Measurements from ENCODE around the gene ANKFY1.

The ANKFY1 gene

GRCh38 chr17:4293572-4293971 is 29.8 kb upstream of the ANKFY1 start:
- peaks cover 13% of the 10 kb centered on the region for H3K36me3 ChIP-seq (ENCODE audit: insufficient read depth, low read length)

GRCh38 chr17:4287710-4288109 is 23.9 kb upstream of the ANKFY1 start:
- no peak overlapping the region for H3K4me3 ChIP-seq (ENCODE audit: low read length)
- H3K27me3 ChIP-seq (ENCODE audit: control insufficient read depth, insufficient read depth, low read length): no peaks in the 10 kb centered on the region
- peaks cover 11% of the 10 kb centered on the region for H3K36me3 ChIP-seq (ENCODE audit: insufficient read depth, low read length)
- H3K4me1 ChIP-seq (ENCODE audit: control insufficient read depth, insufficient read depth, low read length): no peaks in the 10 kb centered on the region
- no peak overlapping the region for H3K4me2 ChIP-seq (ENCODE audit: low read length)
- H3K9ac ChIP-seq (ENCODE audit: low read depth, low read length): no peak overlapping the region
- no peaks in the 10 kb centered on the region for H3K9me3 ChIP-seq (replicated peaks; ENCODE audit: low read length)

More at GRCh38 chr17:4293572-4293971, 29.8 kb upstream of the ANKFY1 start:
- no peak overlapping the region for H3K4me2 ChIP-seq (ENCODE audit: low read length)
- no peak overlapping the region for H3K4me3 ChIP-seq (ENCODE audit: low read length)
- no peaks in the 10 kb centered on the region for H3K9me3 ChIP-seq (replicated peaks; ENCODE audit: low read length)
- no peaks in the 10 kb centered on the region for H3K27me3 ChIP-seq (ENCODE audit: control insufficient read depth, insufficient read depth, low read length)
- no peaks in the 10 kb centered on the region for H3K4me1 ChIP-seq (ENCODE audit: control insufficient read depth, insufficient read depth, low read length)
- no peak overlapping the region for H3K9ac ChIP-seq (ENCODE audit: low read depth, low read length)

GRCh38 chr17:4276514-4276913 is 12.7 kb upstream of the ANKFY1 start:
- no peak overlapping the region for H3K4me2 ChIP-seq (ENCODE audit: low read length)
- no peaks in the 10 kb centered on the region for H3K27me3 ChIP-seq (ENCODE audit: control insufficient read depth, insufficient read depth, low read length)
- no peaks in the 10 kb centered on the region for H3K4me1 ChIP-seq (ENCODE audit: control insufficient read depth, insufficient read depth, low read length)
- no peak overlapping the region for H3K4me3 ChIP-seq (ENCODE audit: low read length)
- peaks cover 22% of the 10 kb centered on the region for H3K36me3 ChIP-seq (ENCODE audit: insufficient read depth, low read length)
- no peak overlapping the region for H3K9ac ChIP-seq (ENCODE audit: low read depth, low read length)
- H3K9me3 ChIP-seq (replicated peaks; ENCODE audit: low read length): no peaks in the 10 kb centered on the region

- Histone ChIP-seq H3K27me3 (ENCODE audit: control insufficient read depth, insufficient read depth, low read length) (no peaks in the 10 kb centered on the region), H3K9ac (ENCODE audit: low read depth, low read length) (no peak overlapping the region), H3K4me3 (ENCODE audit: low read length) (no peak overlapping the region), H3K36me3 (ENCODE audit: insufficient read depth, low read length) (peaks cover 35% of the 10 kb centered on the region), H3K4me2 (ENCODE audit: low read length) (no peak overlapping the region), H3K4me1 (ENCODE audit: control insufficient read depth, insufficient read depth, low read length) (no peaks in the 10 kb centered on the region), H3K9me3 (replicated peaks; ENCODE audit: low read length) (no peaks in the 10 kb centered on the region)
These were observed 9.2 kb upstream of the ANKFY1 start for GRCh38 chr17:4272972-4273368.

GRCh38 chr17:4272213-4272971 is 8.6 kb upstream of the ANKFY1 start:
- no peaks in the 10 kb centered on the region for H3K27me3 ChIP-seq (ENCODE audit: control insufficient read depth, insufficient read depth, low read length)
- no peak overlapping the region for H3K4me2 ChIP-seq (ENCODE audit: low read length)
- H3K9ac ChIP-seq (ENCODE audit: low read depth, low read length): no peak overlapping the region
- no peaks in the 10 kb centered on the region for H3K4me1 ChIP-seq (ENCODE audit: control insufficient read depth, insufficient read depth, low read length)
- no peak overlapping the region for H3K4me3 ChIP-seq (ENCODE audit: low read length)
- H3K9me3 ChIP-seq (replicated peaks; ENCODE audit: low read length): no peaks in the 10 kb centered on the region
- peaks cover 41% of the 10 kb centered on the region for H3K36me3 ChIP-seq (ENCODE audit: insufficient read depth, low read length)

- H3K27me3 ChIP-seq (ENCODE audit: control insufficient read depth, insufficient read depth, low read length): no peaks in the 10 kb centered on the region
- H3K9ac ChIP-seq (ENCODE audit: low read depth, low read length): no peak overlapping the region
- H3K9me3 ChIP-seq (replicated peaks; ENCODE audit: low read length): no peaks in the 10 kb centered on the region
- H3K4me1 ChIP-seq (ENCODE audit: control insufficient read depth, insufficient read depth, low read length): no peaks in the 10 kb centered on the region
- no peak overlapping the region for H3K4me3 ChIP-seq (ENCODE audit: low read length)
- H3K36me3 ChIP-seq (ENCODE audit: insufficient read depth, low read length): peaks cover 34% of the 10 kb centered on the region
- no peak overlapping the region for H3K4me2 ChIP-seq (ENCODE audit: low read length)
These were observed 7.0 kb upstream of the ANKFY1 start for GRCh38 chr17:4270736-4271135.

GRCh38 chr17:4269915-4270314 is 6.1 kb upstream of the ANKFY1 start:
- peaks cover 34% of the 10 kb centered on the region for H3K36me3 ChIP-seq (ENCODE audit: insufficient read depth, low read length)
- no peaks in the 10 kb centered on the region for H3K27me3 ChIP-seq (ENCODE audit: control insufficient read depth, insufficient read depth, low read length)
- H3K4me3 ChIP-seq (ENCODE audit: low read length): no peak overlapping the region
- no peak overlapping the region for H3K4me2 ChIP-seq (ENCODE audit: low read length)
- no peaks in the 10 kb centered on the region for H3K4me1 ChIP-seq (ENCODE audit: control insufficient read depth, insufficient read depth, low read length)
- no peaks in the 10 kb centered on the region for H3K9me3 ChIP-seq (replicated peaks; ENCODE audit: low read length)
- no peak overlapping the region for H3K9ac ChIP-seq (ENCODE audit: low read depth, low read length)

GRCh38 chr17:4267402-4267801 is 3.6 kb upstream of the ANKFY1 start:
- peaks cover 29% of the 10 kb centered on the region for H3K36me3 ChIP-seq (ENCODE audit: insufficient read depth, low read length)
- H3K4me2 ChIP-seq (ENCODE audit: low read length): no peak overlapping the region
- H3K4me1 ChIP-seq (ENCODE audit: control insufficient read depth, insufficient read depth, low read length): peaks cover 12% of the 10 kb centered on the region
- H3K9ac ChIP-seq (ENCODE audit: low read depth, low read length): no peak overlapping the region
- no peaks in the 10 kb centered on the region for H3K9me3 ChIP-seq (replicated peaks; ENCODE audit: low read length)
- no peak overlapping the region for H3K4me3 ChIP-seq (ENCODE audit: low read length)
- H3K27me3 ChIP-seq (ENCODE audit: control insufficient read depth, insufficient read depth, low read length): no peaks in the 10 kb centered on the region

- Histone ChIP-seq H3K27me3 (ENCODE audit: control insufficient read depth, insufficient read depth, low read length) (no peaks in the 10 kb centered on the region), H3K9me3 (replicated peaks; ENCODE audit: low read length) (no peaks in the 10 kb centered on the region), H3K9ac (ENCODE audit: low read depth, low read length) (no peak overlapping the region), H3K4me3 (ENCODE audit: low read length) (no peak overlapping the region), H3K36me3 (ENCODE audit: insufficient read depth, low read length) (peaks cover 29% of the 10 kb centered on the region), H3K4me2 (ENCODE audit: low read length) (no peak overlapping the region), H3K4me1 (ENCODE audit: control insufficient read depth, insufficient read depth, low read length) (peaks cover 19% of the 10 kb centered on the region)
These were observed 2.8 kb upstream of the ANKFY1 start for GRCh38 chr17:4266550-4266949.

- Histone ChIP-seq H3K9me3 (replicated peaks; ENCODE audit: low read length) (peaks cover 3% of the 10 kb centered on the region), H3K4me1 (ENCODE audit: control insufficient read depth, insufficient read depth, low read length) (peaks cover 19% of the 10 kb centered on the region), H3K27me3 (ENCODE audit: control insufficient read depth, insufficient read depth, low read length) (no peaks in the 10 kb centered on the region), H3K4me2 (ENCODE audit: low read length) (peak overlapping the region; percentile 94), H3K36me3 (ENCODE audit: insufficient read depth, low read length) (peaks cover 10% of the 10 kb centered on the region), H3K4me3 (ENCODE audit: low read length) (peak overlapping the region; percentile 75), H3K9ac (ENCODE audit: low read depth, low read length) (peak overlapping the region; percentile 85)
These were observed 1.1 kb downstream of the ANKFY1 start for GRCh38 chr17:4262703-4263102.

GRCh38 chr17:4261452-4261851 is 2.3 kb downstream of the ANKFY1 start:
- Histone ChIP-seq H3K27me3 (ENCODE audit: control insufficient read depth, insufficient read depth, low read length) (no peaks in the 10 kb centered on the region), H3K4me1 (ENCODE audit: control insufficient read depth, insufficient read depth, low read length) (peaks cover 22% of the 10 kb centered on the region), H3K36me3 (ENCODE audit: insufficient read depth, low read length) (peaks cover 6% of the 10 kb centered on the region), H3K9ac (ENCODE audit: low read depth, low read length) (no peak overlapping the region), H3K9me3 (replicated peaks; ENCODE audit: low read length) (peaks cover 3% of the 10 kb centered on the region), H3K4me3 (ENCODE audit: low read length) (no peak overlapping the region), H3K4me2 (ENCODE audit: low read length) (no peak overlapping the region)

GRCh38 chr17:4258867-4259266 is 4.9 kb downstream of the ANKFY1 start:
- Histone ChIP-seq H3K9me3 (replicated peaks; ENCODE audit: low read length) (peaks cover 3% of the 10 kb centered on the region), H3K9ac (ENCODE audit: low read depth, low read length) (no peak overlapping the region), H3K4me3 (ENCODE audit: low read length) (no peak overlapping the region), H3K4me2 (ENCODE audit: low read length) (no peak overlapping the region), H3K36me3 (ENCODE audit: insufficient read depth, low read length) (peaks cover 8% of the 10 kb centered on the region), H3K4me1 (ENCODE audit: control insufficient read depth, insufficient read depth, low read length) (peaks cover 15% of the 10 kb centered on the region), H3K27me3 (ENCODE audit: control insufficient read depth, insufficient read depth, low read length) (no peaks in the 10 kb centered on the region)
